Nephron progenitor cell (in vitro differentiated cells): ENCODE measurements around the gene MYO1C.
"Not testable (repeated sequence)": the region's sequence is repeated elsewhere in the genome, so short reads cannot be mapped to it uniquely, and the experiment has no call there.

ENCODE experiments used
- DNase-seq: peaks from one replicate; pipeline ENCODE4 v3.0.0; 2021
- H3K27ac Mint-ChIP-seq: 2 replicates; pipeline ENCODE4 v1.8.0; 2021; ENCODE audit warnings: mild to moderate bottlenecking, moderate library complexity, mixed read lengths
- H3K27me3 Mint-ChIP-seq: 2 replicates; pipeline ENCODE4 v1.8.0; 2021; ENCODE audit warnings: mild to moderate bottlenecking, low read depth, mixed read lengths; ENCODE audit not compliant: poor library complexity
- H3K36me3 Mint-ChIP-seq: 2 replicates; pipeline ENCODE4 v1.8.0; 2021; ENCODE audit warnings: low read depth, mixed read lengths
- H3K4me1 Mint-ChIP-seq: 2 replicates; pipeline ENCODE4 v1.8.0; 2021; ENCODE audit warnings: mixed read lengths
- H3K4me3 Mint-ChIP-seq: 2 replicates; pipeline ENCODE4 v1.8.0; 2021; ENCODE audit warnings: mild to moderate bottlenecking, moderate library complexity, mixed read lengths
- H3K9me3 Mint-ChIP-seq: 2 replicates; pipeline ENCODE4 v1.8.0; 2021; ENCODE audit warnings: mild to moderate bottlenecking, moderate library complexity, mixed read lengths
- CTCF ChIP-seq: fragments of 200-600 bp; sonication (generic); IDR thresholded peaks from 2 replicates; pipeline ENCODE4 v1.5.0; 2021; ENCODE audit warnings: antibody characterized with exemption

The MYO1C gene

GRCh38 chr17:1460233-1460632 lies 32.3 kb downstream of the MYO1C start:
- DNase-seq: no peak
- H3K9me3 Mint-ChIP-seq: peaks cover 3% of the 10 kb centered on the region
- no peak for TF ChIP-seq CTCF
- peaks cover 5% of the 10 kb centered on the region for H3K27me3 Mint-ChIP-seq
- peaks cover 4% of the 10 kb centered on the region for H3K36me3 Mint-ChIP-seq
- no peak overlapping the region for H3K4me3 Mint-ChIP-seq
- peaks cover 7% of the 10 kb centered on the region for H3K4me1 Mint-ChIP-seq
- H3K27ac Mint-ChIP-seq: no peak overlapping the region

GRCh38 chr17:1455797-1456599 lies 36.5 kb downstream of the MYO1C start, which contains the start of gene CRK:
TSS of gene CRK (minus strand) at chr17:1456232. CDS start at chr17:1456117, 115 bp downstream.
- peak within 1 kb of the TSS; percentile 36 for H3K27ac Mint-ChIP-seq
- peaks cover 10% of the 10 kb centered on the region for H3K27me3 Mint-ChIP-seq
- H3K4me3 Mint-ChIP-seq: peak within 1 kb of the TSS; percentile 92
- H3K36me3 Mint-ChIP-seq: peaks cover 24% of the 10 kb centered on the region
- H3K4me1 Mint-ChIP-seq: peaks cover 35% of the 10 kb centered on the region
- no peak for TF ChIP-seq CTCF
- peaks cover 3% of the 10 kb centered on the region for H3K9me3 Mint-ChIP-seq
- peak; percentile 99 for DNase-seq

GRCh38 chr17:1455291-1455796 lies 37.1 kb downstream of the MYO1C start:
- peaks cover 3% of the 10 kb centered on the region for H3K9me3 Mint-ChIP-seq

GRCh38 chr17:1454541-1454940 lies 37.9 kb downstream of the MYO1C start:
- Mint-ChIP-seq H3K4me3 (peak overlapping the region; percentile 92), H3K36me3 (peaks cover 23% of the 10 kb centered on the region), H3K27me3 (peaks cover 9% of the 10 kb centered on the region), H3K27ac (peak overlapping the region; percentile 36), H3K4me1 (peaks cover 35% of the 10 kb centered on the region), H3K9me3 (no peaks in the 10 kb centered on the region)
- no peak for TF ChIP-seq CTCF
- no peak for DNase-seq

More at GRCh38 chr17:1455291-1455796, 37.1 kb downstream of the MYO1C start:
- TF ChIP-seq CTCF: peak; percentile 52
- H3K27me3 Mint-ChIP-seq: peaks cover 10% of the 10 kb centered on the region
- peak overlapping the region; percentile 36 for H3K27ac Mint-ChIP-seq
- DNase-seq: peak; percentile 58
- H3K4me1 Mint-ChIP-seq: peaks cover 35% of the 10 kb centered on the region
- peaks cover 24% of the 10 kb centered on the region for H3K36me3 Mint-ChIP-seq
- H3K4me3 Mint-ChIP-seq: peak overlapping the region; percentile 92

GRCh38 chr17:1453694-1454093 lies 38.8 kb downstream of the MYO1C start:
- H3K27ac Mint-ChIP-seq, H3K27me3 Mint-ChIP-seq, DNase-seq, H3K9me3 Mint-ChIP-seq: not testable (repeated sequence)
- peak overlapping the region; percentile 71 for H3K4me3 Mint-ChIP-seq
- H3K4me1 Mint-ChIP-seq: peaks cover 35% of the 10 kb centered on the region
- H3K36me3 Mint-ChIP-seq: peaks cover 31% of the 10 kb centered on the region

- Mint-ChIP-seq H3K27me3 (peaks cover 8% of the 10 kb centered on the region), H3K4me1 (peaks cover 35% of the 10 kb centered on the region), H3K27ac (peak overlapping the region; percentile 94), H3K36me3 (peaks cover 33% of the 10 kb centered on the region), H3K4me3 (peak overlapping the region; percentile 59), H3K9me3 (no peaks in the 10 kb centered on the region)
- TF ChIP-seq CTCF: no peak
- no peak for DNase-seq
Observed at GRCh38 chr17:1452836-1453235, 39.6 kb downstream of the MYO1C start.

GRCh38 chr17:1450261-1450660 lies 42.2 kb downstream of the MYO1C start:
- not testable (repeated sequence) for H3K9me3 Mint-ChIP-seq, DNase-seq, H3K27ac Mint-ChIP-seq, H3K4me3 Mint-ChIP-seq, H3K27me3 Mint-ChIP-seq
- H3K36me3 Mint-ChIP-seq: peaks cover 43% of the 10 kb centered on the region
- peaks cover 34% of the 10 kb centered on the region for H3K4me1 Mint-ChIP-seq
